ENCODE results near the gene L1CAM.
A peak's percentile ranks its signal among the peaks of the same experiment; 100 is the strongest.

The L1CAM gene

GRCh38 chrX:153934148-153934761 is 48.3 kb upstream of the L1CAM start:
- CTCF ChIA-PET = interaction anchor here (1.2 to 14.7 kb wide), 4 partner anchors 9 to 15 kb away, joined by 3 to 267 read pairs (median 14); partner anchors contain the start of gene RENBP
- POLR2A ChIA-PET = interaction anchor here (0.8 to 2.7 kb wide), 12 partner anchors 9 to 207 kb away, joined by 3 to 21 read pairs (median 4); partner anchors contain the start of genes HCFC1, IDH3G, SSR4 and TMEM187
- Histone ChIP-seq H3K4me3 (ENCODE audit: low read depth, low read length) (peak overlapping the region; percentile 88), H3K27ac (ENCODE audit: extremely low read depth, low read depth, low read length) (peak overlapping the region; percentile 85), H3K36me3 (ENCODE audit: control insufficient read depth in 2 of 2, insufficient read depth in 1 of 2, low read length in 2 of 2) (peaks cover 23 to 45% of the 10 kb centered on the region in 2 experiments), H3K9me3 (ENCODE audit: control insufficient read depth, insufficient read depth, low read depth, low read length) (no peaks in the 10 kb centered on the region), H3K4me1 (ENCODE audit: control insufficient read depth, insufficient read depth, low read length) (peaks cover 9% of the 10 kb centered on the region; the same call in 1 of the 2 replicates)
- TF ChIP-seq ZNF133 (tag by site-specific recombination; IDR thresholded peaks at IDR 0.05) = no peak
- no peak for TF ChIP-seq KLF8 (tag by site-specific recombination; IDR thresholded peaks at IDR 0.05)
- TF ChIP-seq ZNF777 (tag by site-specific recombination; IDR thresholded peaks at IDR 0.05; ENCODE audit: borderline replicate concordance) = no peak
- TF ChIP-seq GLI2 (tag by site-specific recombination; IDR thresholded peaks at IDR 0.05; ENCODE audit: borderline replicate concordance, low read depth) = no peak
- no peak for TF ChIP-seq ZNF623 (tag by site-specific recombination; IDR thresholded peaks at IDR 0.05)
- no peak for TF ChIP-seq ZNF366 (tag by site-specific recombination; conservative IDR thresholded peaks at IDR 0.05)
- TF ChIP-seq ZNF335 (tag by site-specific recombination; conservative IDR thresholded peaks at IDR 0.05) = peak; percentile 90
- no peak for TF ChIP-seq ZNF214 (tag by site-specific recombination; IDR thresholded peaks at IDR 0.05; ENCODE audit: borderline replicate concordance)
- TF ChIP-seq KLF9 (tag by site-specific recombination; IDR thresholded peaks at IDR 0.05; ENCODE audit: low read depth) = no peak
- TF ChIP-seq ZNF596 (tag by site-specific recombination; IDR thresholded peaks at IDR 0.05) = no peak
- no peak for TF ChIP-seq ZNF114 (tag by site-specific recombination; IDR thresholded peaks at IDR 0.05)
- TF ChIP-seq PRDM1 (tag by site-specific recombination; IDR thresholded peaks at IDR 0.05) = no peak
- 0 out of 2 replicates have a peak, but pooled peaks have one; percentile 20 for TF ChIP-seq ZNF76 (tag by site-specific recombination; IDR thresholded peaks at IDR 0.05; ENCODE audit: borderline replicate concordance, low read depth)
- TF ChIP-seq REST (tag by site-specific recombination; IDR thresholded peaks at IDR 0.05) = no peak
- no peak for TF ChIP-seq ZNF843 (tag by site-specific recombination; IDR thresholded peaks at IDR 0.05)
- no peak for TF ChIP-seq ZNF248 (tag by site-specific recombination; IDR thresholded peaks at IDR 0.05)
- TF ChIP-seq ZNF416 (tag by site-specific recombination; IDR thresholded peaks at IDR 0.05) = no peak
- TF ChIP-seq SP2 (tag by site-specific recombination; IDR thresholded peaks at IDR 0.05) = peak; percentile 22
- no peak for TF ChIP-seq ZNF629 (tag by site-specific recombination; IDR thresholded peaks at IDR 0.05)
- TF ChIP-seq GFI1B (tag by site-specific recombination; IDR thresholded peaks at IDR 0.05) = no peak
- no peak for TF ChIP-seq ZNF792 (tag by site-specific recombination; IDR thresholded peaks at IDR 0.05)
- no peak for TF ChIP-seq MZF1 (tag by site-specific recombination; IDR thresholded peaks at IDR 0.05; ENCODE audit: borderline replicate concordance)
- no peak for TF ChIP-seq ZNF571 (tag by site-specific recombination; IDR thresholded peaks at IDR 0.05)
- TF ChIP-seq, protein P1, sequence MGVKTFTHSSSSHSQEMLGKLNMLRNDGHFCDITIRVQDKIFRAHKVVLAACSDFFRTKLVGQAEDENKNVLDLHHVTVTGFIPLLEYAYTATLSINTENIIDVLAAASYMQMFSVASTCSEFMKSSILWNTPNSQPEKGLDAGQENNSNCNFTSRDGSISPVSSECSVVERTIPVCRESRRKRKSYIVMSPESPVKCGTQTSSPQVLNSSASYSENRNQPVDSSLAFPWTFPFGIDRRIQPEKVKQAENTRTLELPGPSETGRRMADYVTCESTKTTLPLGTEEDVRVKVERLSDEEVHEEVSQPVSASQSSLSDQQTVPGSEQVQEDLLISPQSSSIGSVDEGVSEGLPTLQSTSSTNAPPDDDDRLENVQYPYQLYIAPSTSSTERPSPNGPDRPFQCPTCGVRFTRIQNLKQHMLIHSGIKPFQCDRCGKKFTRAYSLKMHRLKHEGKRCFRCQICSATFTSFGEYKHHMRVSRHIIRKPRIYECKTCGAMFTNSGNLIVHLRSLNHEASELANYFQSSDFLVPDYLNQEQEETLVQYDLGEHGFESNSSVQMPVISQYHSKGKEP (tag by site-specific recombination; IDR thresholded peaks at IDR 0.05) = no peak
- TF ChIP-seq ZNF791 (tag by site-specific recombination; IDR thresholded peaks at IDR 0.05) = no peak
- TF ChIP-seq ZBTB20 (tag by site-specific recombination; IDR thresholded peaks at IDR 0.05) = peak; percentile 58
- TF ChIP-seq ZFP69B (tag by site-specific recombination; IDR thresholded peaks at IDR 0.05) = no peak
- no peak for TF ChIP-seq ZNF830 (tag by site-specific recombination; IDR thresholded peaks at IDR 0.05; ENCODE audit: low read depth)
- TF ChIP-seq, protein P2, sequence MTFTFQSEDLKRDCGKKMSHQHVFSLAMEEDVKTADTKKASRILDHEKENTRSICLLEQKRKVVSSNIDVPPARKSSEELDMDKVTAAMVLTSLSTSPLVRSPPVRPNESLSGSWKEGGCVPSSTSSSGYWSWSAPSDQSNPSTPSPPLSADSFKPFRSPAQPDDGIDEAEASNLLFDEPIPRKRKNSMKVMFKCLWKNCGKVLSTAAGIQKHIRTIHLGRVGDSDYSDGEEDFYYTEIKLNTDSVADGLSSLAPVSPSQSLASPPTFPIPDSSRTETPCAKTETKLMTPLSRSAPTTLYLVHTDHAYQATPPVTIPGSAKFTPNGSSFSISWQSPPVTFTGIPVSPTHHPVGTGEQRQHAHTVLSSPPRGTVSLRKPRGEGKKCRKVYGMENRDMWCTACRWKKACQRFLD (tag by site-specific recombination; IDR thresholded peaks at IDR 0.05) = no peak
- TF ChIP-seq ZFP41 (tag by site-specific recombination; IDR thresholded peaks at IDR 0.05; ENCODE audit: borderline replicate concordance) = no peak
- TF ChIP-seq ZNF473 (tag by site-specific recombination; IDR thresholded peaks at IDR 0.05) = no peak
- TF ChIP-seq, protein P3, sequence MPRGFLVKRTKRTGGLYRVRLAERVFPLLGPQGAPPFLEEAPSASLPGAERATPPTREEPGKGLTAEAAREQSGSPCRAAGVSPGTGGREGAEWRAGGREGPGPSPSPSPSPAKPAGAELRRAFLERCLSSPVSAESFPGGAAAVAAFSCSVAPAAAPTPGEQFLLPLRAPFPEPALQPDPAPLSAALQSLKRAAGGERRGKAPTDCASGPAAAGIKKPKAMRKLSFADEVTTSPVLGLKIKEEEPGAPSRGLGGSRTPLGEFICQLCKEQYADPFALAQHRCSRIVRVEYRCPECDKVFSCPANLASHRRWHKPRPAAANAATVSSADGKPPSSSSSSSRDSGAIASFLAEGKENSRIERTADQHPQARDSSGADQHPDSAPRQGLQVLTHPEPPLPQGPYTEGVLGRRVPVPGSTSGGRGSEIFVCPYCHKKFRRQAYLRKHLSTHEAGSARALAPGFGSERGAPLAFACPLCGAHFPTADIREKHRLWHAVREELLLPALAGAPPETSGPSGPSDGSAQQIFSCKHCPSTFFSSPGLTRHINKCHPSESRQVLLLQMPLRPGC (tag by site-specific recombination; IDR thresholded peaks at IDR 0.05) = no peak
- no peak for TF ChIP-seq HOXC10 (CRISPR knock-in tag; IDR thresholded peaks at IDR 0.05)

Data from HEK293 (cell line).